A673 (cell line): ENCODE measurements around the gene NES.

ENCODE experiments used
- CTCF ChIP-seq: fragments of 300-800, 200-600 bp; sonication (generic); conservative IDR thresholded peaks from 2 replicates; pipeline ENCODE4 v1.5.1; 2017; ENCODE audit warnings: low read depth, mild to moderate bottlenecking, antibody characterized with exemption, low read length, moderate library complexity, mixed read lengths
- EZH2 ChIP-seq: fragments of 200-600 bp; sonication (generic); IDR thresholded peaks from 2 replicates; pipeline ENCODE4 v1.6.1; 2017; ENCODE audit warnings: borderline replicate concordance, low read depth, mild to moderate bottlenecking, mixed read lengths, antibody characterized with exemption, low read length; ENCODE audit not compliant: poor library complexity, severe bottlenecking

GRCh38 chr1:156697481-156697880 lies 20.3 kb upstream of the NES start:
- no peak for TF ChIP-seq CTCF
- TF ChIP-seq EZH2: no peak
